ENCODE results near the gene UBE2D2.

Gene UBE2D2

GRCh38 chr5:139645430-139645871 is 84.3 kb downstream of the UBE2D2 start:
- no peaks in the 10 kb centered on the region for H3K9me3 ChIP-seq (ENCODE audit: control extremely low read depth in 1 of 5, control insufficient read depth in 4 of 5, insufficient read depth in 2 of 5, low read depth in 1 of 5, low read length in 4 of 5)
- H3K36me3 ChIP-seq (ENCODE audit: control insufficient read depth in 4 of 4, insufficient read depth in 4 of 4, low read length in 3 of 4), result peaks cover 0 to 1% (median 0%) of the 10 kb centered on the region in 4 experiments
- DNase-seq, result no peak
- H3K4me1 ChIP-seq (ENCODE audit: control extremely low read depth in 1 of 4, control insufficient read depth in 4 of 4, insufficient read depth in 4 of 4, low read length in 3 of 4), result peaks cover 2 to 58% (median 34%) of the 10 kb centered on the region in 4 experiments
- no peaks in the 10 kb centered on the region for H3K27me3 ChIP-seq (replicated peaks in 2 of 5; ENCODE audit: control insufficient read depth in 4 of 5, insufficient read depth in 5 of 5, low read length in 4 of 5)
- H3K27ac ChIP-seq (ENCODE audit: insufficient read depth in 1 of 2, low read depth in 1 of 2, low read length in 2 of 2, poor library complexity in 1 of 2, severe bottlenecking in 2 of 2), result no peak overlapping the region
- WGBS (ENCODE audit: insufficient coverage), result 81% methylated on average over 3 of the region's 3 CpGs
- no peak overlapping the region for H3K4me3 ChIP-seq (ENCODE audit: control insufficient read depth in 1 of 7, extremely low read depth in 1 of 7, insufficient read depth in 4 of 7, low read depth in 2 of 7, low read length in 6 of 7)
- POLR2A ChIA-PET, result interaction anchor here (0.6 to 5.5 kb wide), 4 partner anchors 9 to 1177 kb away, joined by 3 to 83 read pairs (median 4); no protein-coding TSS in a partner anchor
- CTCF ChIA-PET, result interaction anchor here (1.4 to 13.2 kb wide), 5 partner anchors 10 to 66 kb away, joined by 4 to 251 read pairs (median 27); no protein-coding TSS in a partner anchor

GRCh38 chr5:139646111-139646510 is 85.0 kb downstream of the UBE2D2 start:
- 100% methylated on average over 2 of the region's 3 CpGs for WGBS (ENCODE audit: insufficient coverage)
- POLR2A ChIA-PET, result interaction anchor here (0.8 to 5.5 kb wide), 4 partner anchors 9 to 119 kb away, joined by 3 to 83 read pairs (median 12); no protein-coding TSS in a partner anchor
- Histone ChIP-seq H3K36me3 (ENCODE audit: control insufficient read depth in 4 of 4, insufficient read depth in 4 of 4, low read length in 3 of 4) (no peaks in the 10 kb centered on the region), H3K27ac (ENCODE audit: insufficient read depth in 1 of 2, low read depth in 1 of 2, low read length in 2 of 2, poor library complexity in 1 of 2, severe bottlenecking in 2 of 2) (no peak overlapping the region), H3K9me3 (ENCODE audit: control extremely low read depth in 1 of 5, control insufficient read depth in 4 of 5, insufficient read depth in 2 of 5, low read depth in 1 of 5, low read length in 4 of 5) (no peaks in the 10 kb centered on the region), H3K4me1 (ENCODE audit: control extremely low read depth in 1 of 4, control insufficient read depth in 4 of 4, insufficient read depth in 4 of 4, low read length in 3 of 4) (peaks cover 2 to 64% (median 40%) of the 10 kb centered on the region in 4 experiments), H3K27me3 (replicated peaks in 2 of 5; ENCODE audit: control insufficient read depth in 4 of 5, insufficient read depth in 5 of 5, low read length in 4 of 5) (no peaks in the 10 kb centered on the region), H3K4me3 (ENCODE audit: control insufficient read depth in 1 of 7, extremely low read depth in 1 of 7, insufficient read depth in 4 of 7, low read depth in 2 of 7, low read length in 6 of 7) (no peak overlapping the region)
- DNase-seq, result no peak
- CTCF ChIA-PET, result interaction anchor here (2.2 to 13.2 kb wide), 4 partner anchors 10 to 44 kb away, joined by 4 to 251 read pairs (median 128); no protein-coding TSS in a partner anchor

GRCh38 chr5:139646912-139647505 is 85.9 kb downstream of the UBE2D2 start:
- DNase-seq, result peak in 2 of 3 donors; percentile 61 to 69
- Histone ChIP-seq H3K4me3 (ENCODE audit: control insufficient read depth in 1 of 7, extremely low read depth in 1 of 7, insufficient read depth in 4 of 7, low read depth in 2 of 7, low read length in 6 of 7) (peak overlapping the region in 6 of 7 experiments; percentile 47 to 95 (median 88)), H3K27me3 (replicated peaks in 2 of 5; ENCODE audit: control insufficient read depth in 4 of 5, insufficient read depth in 5 of 5, low read length in 4 of 5) (no peaks in the 10 kb centered on the region), H3K27ac (ENCODE audit: insufficient read depth in 1 of 2, low read depth in 1 of 2, low read length in 2 of 2, poor library complexity in 1 of 2, severe bottlenecking in 2 of 2) (peak overlapping the region in 1 of 2 experiments; percentile 43), H3K36me3 (ENCODE audit: control insufficient read depth in 4 of 4, insufficient read depth in 4 of 4, low read length in 3 of 4) (peaks cover 0 to 2% (median 0%) of the 10 kb centered on the region in 4 experiments), H3K4me1 (ENCODE audit: control extremely low read depth in 1 of 4, control insufficient read depth in 4 of 4, insufficient read depth in 4 of 4, low read length in 3 of 4) (peaks cover 6 to 71% (median 48%) of the 10 kb centered on the region in 4 experiments), H3K9me3 (ENCODE audit: control extremely low read depth in 1 of 5, control insufficient read depth in 4 of 5, insufficient read depth in 2 of 5, low read depth in 1 of 5, low read length in 4 of 5) (no peaks in the 10 kb centered on the region)
- 6% methylated on average over 18 of the region's 25 CpGs for WGBS (ENCODE audit: insufficient coverage)
- CTCF ChIA-PET, result interaction anchor here (1.2 to 13.2 kb wide), 6 partner anchors 11 to 64 kb away, joined by 4 to 251 read pairs (median 4); no protein-coding TSS in a partner anchor
- POLR2A ChIA-PET, result interaction anchor here (0.5 to 5.5 kb wide), 8 partner anchors 10 to 118 kb away, joined by 3 to 83 read pairs (median 4); no protein-coding TSS in a partner anchor

GRCh38 chr5:139647506-139648204 is 86.5 kb downstream of the UBE2D2 start:
- WGBS (ENCODE audit: insufficient coverage), result 26% methylated on average over 25 of the region's 46 CpGs
- H3K4me3 ChIP-seq (ENCODE audit: control insufficient read depth in 1 of 7, extremely low read depth in 1 of 7, insufficient read depth in 4 of 7, low read depth in 2 of 7, low read length in 6 of 7), result peak overlapping the region; percentile 47 to 95 (median 89)
- peaks cover 10 to 74% (median 52%) of the 10 kb centered on the region in 4 experiments for H3K4me1 ChIP-seq (ENCODE audit: control extremely low read depth in 1 of 4, control insufficient read depth in 4 of 4, insufficient read depth in 4 of 4, low read length in 3 of 4)
- POLR2A ChIA-PET, result interaction anchor here (0.5 to 5.5 kb wide), 13 partner anchors 10 to 1079 kb away, joined by 3 to 83 read pairs (median 5); no protein-coding TSS in a partner anchor
- H3K9me3 ChIP-seq (ENCODE audit: control extremely low read depth in 1 of 5, control insufficient read depth in 4 of 5, insufficient read depth in 2 of 5, low read depth in 1 of 5, low read length in 4 of 5), result no peaks in the 10 kb centered on the region
- CTCF ChIA-PET, result interaction anchor here (1.0 to 13.2 kb wide), 10 partner anchors 12 to 117 kb away, joined by 3 to 251 read pairs (median 4); no protein-coding TSS in a partner anchor
- H3K27me3 ChIP-seq (replicated peaks in 2 of 5; ENCODE audit: control insufficient read depth in 4 of 5, insufficient read depth in 5 of 5, low read length in 4 of 5), result no peaks in the 10 kb centered on the region
- DNase-seq, result peak in 1 of 3 donors; percentile 22
- H3K27ac ChIP-seq (ENCODE audit: insufficient read depth in 1 of 2, low read depth in 1 of 2, low read length in 2 of 2, poor library complexity in 1 of 2, severe bottlenecking in 2 of 2), result peak overlapping the region in 1 of 2 experiments; percentile 43
- peaks cover 0 to 5% (median 0%) of the 10 kb centered on the region in 4 experiments for H3K36me3 ChIP-seq (ENCODE audit: control insufficient read depth in 4 of 4, insufficient read depth in 4 of 4, low read length in 3 of 4)

GRCh38 chr5:139648205-139649081 is 87.3 kb downstream of the UBE2D2 start, which contains the start of gene CXXC5:
TSS of gene CXXC5 (plus strand) at chr5:139648349. CDS start at chr5:139680524, 32,175 bp downstream.
- ChIA-PET CTCF (interaction anchor here (1.0 to 13.2 kb wide), 10 partner anchors 13 to 116 kb away, joined by 3 to 251 read pairs (median 4); no protein-coding TSS in a partner anchor), POLR2A (interaction anchor here (0.6 to 5.5 kb wide), 12 partner anchors 9 to 1080 kb away, joined by 3 to 83 read pairs (median 6); no protein-coding TSS in a partner anchor)
- Histone ChIP-seq H3K9me3 (ENCODE audit: control extremely low read depth in 1 of 5, control insufficient read depth in 4 of 5, insufficient read depth in 2 of 5, low read depth in 1 of 5, low read length in 4 of 5) (no peaks in the 10 kb centered on the region), H3K4me1 (ENCODE audit: control extremely low read depth in 1 of 4, control insufficient read depth in 4 of 4, insufficient read depth in 4 of 4, low read length in 3 of 4) (peaks cover 14 to 74% (median 54%) of the 10 kb centered on the region in 4 experiments), H3K27me3 (replicated peaks in 2 of 5; ENCODE audit: control insufficient read depth in 4 of 5, insufficient read depth in 5 of 5, low read length in 4 of 5) (no peaks in the 10 kb centered on the region), H3K27ac (ENCODE audit: insufficient read depth in 1 of 2, low read depth in 1 of 2, low read length in 2 of 2, poor library complexity in 1 of 2, severe bottlenecking in 2 of 2) (peak within 1 kb of the TSS; percentile 54 to 85), H3K4me3 (ENCODE audit: control insufficient read depth in 1 of 7, extremely low read depth in 1 of 7, insufficient read depth in 4 of 7, low read depth in 2 of 7, low read length in 6 of 7) (peak within 1 kb of the TSS; percentile 83 to 95 (median 90)), H3K36me3 (ENCODE audit: control insufficient read depth in 4 of 4, insufficient read depth in 4 of 4, low read length in 3 of 4) (peaks cover 0 to 6% (median 0%) of the 10 kb centered on the region in 4 experiments)
- WGBS (ENCODE audit: insufficient coverage), result 0% methylated on average over 33 of the region's 106 CpGs
- peak; percentile 78 to 90 (median 86) for DNase-seq

Data from common myeloid progenitor, CD34-positive (primary cell).